ENCODE results near the gene TMEM256. TPM values are rescaled to one million over a fixed set of nuclear protein-coding genes. Genes with fewer than 3 reads are reported as not detected.

TMEM256 gene
- total RNA-seq, 1 experiment from 2014 or later, result 55.4 TPM

- ChIA-PET POLR2A (ENCODE audit: unreplicated experiment) (interaction anchor here (0.5 to 1.3 kb wide), 8 partner anchors 8 to 196 kb away, joined by 3 to 31 read pairs (median 4); partner anchors contain the start of genes SOX15, TMEM102 and TMEM256), CTCF (interaction anchor here (1.0 kb wide), 1 partner anchor 42 kb away, joined by 3 read pairs; the partner anchor contains the start of gene TMEM102)
- TF ChIP-seq EZH2 (IDR thresholded peaks at IDR 0.05; ENCODE audit: low read depth) (no peak), CTCF (conservative IDR thresholded peaks at IDR 0.05) (no peak)
- H3K79me2 ChIP-seq (ENCODE audit: low read depth), result no peaks in the 10 kb centered on the region
- H3K27me3 ChIP-seq (ENCODE audit: insufficient read depth, low read depth), result no peaks in the 10 kb centered on the region
- no peaks in the 10 kb centered on the region for H3K9me3 ChIP-seq (ENCODE audit: insufficient read depth, low read depth)
- H3K27ac ChIP-seq, result no peak overlapping the region
- intact Hi-C loops (cut with micrococcal nuclease; ENCODE audit: unreplicated experiment), result loop anchor here (1.0 to 2.0 kb wide), 3 partner anchors 10 to 165 kb away; partner anchors contain the start of genes TMEM256 and TNFSF13
- DNase-seq, result peak in 1 of 2 experiments; percentile 54
- TSS peak; percentile 35 for BruUV-seq (replicated peaks)
- H3F3A ChIP-seq (ENCODE audit: insufficient read depth, low read depth), result peaks cover 8% of the 10 kb centered on the region; the same call in 1 of the 2 replicates
- peak overlapping the region; percentile 78 for H3K4me3 ChIP-seq
- H3K36me3 ChIP-seq (ENCODE audit: low read depth), result no peaks in the 10 kb centered on the region
- no peaks in the 10 kb centered on the region for H3K9me2 ChIP-seq (ENCODE audit: insufficient read depth)
- peak overlapping the region; percentile 95 for H3K4me2 ChIP-seq
- peak overlapping the region; percentile 71; the same call in 1 of the 2 replicates for H2AFZ ChIP-seq
- H3K4me1 ChIP-seq (replicated peaks; ENCODE audit: insufficient read depth), result 0 out of 2 replicates have a peak, but pooled peaks cover 3% of the 10 kb centered on the region
- no peaks in the 10 kb centered on the region for H4K20me1 ChIP-seq (ENCODE audit: insufficient read depth)
Observed at GRCh38 chr17:7393613-7394451, 10.1 kb downstream of the TMEM256 start.

DNA sequence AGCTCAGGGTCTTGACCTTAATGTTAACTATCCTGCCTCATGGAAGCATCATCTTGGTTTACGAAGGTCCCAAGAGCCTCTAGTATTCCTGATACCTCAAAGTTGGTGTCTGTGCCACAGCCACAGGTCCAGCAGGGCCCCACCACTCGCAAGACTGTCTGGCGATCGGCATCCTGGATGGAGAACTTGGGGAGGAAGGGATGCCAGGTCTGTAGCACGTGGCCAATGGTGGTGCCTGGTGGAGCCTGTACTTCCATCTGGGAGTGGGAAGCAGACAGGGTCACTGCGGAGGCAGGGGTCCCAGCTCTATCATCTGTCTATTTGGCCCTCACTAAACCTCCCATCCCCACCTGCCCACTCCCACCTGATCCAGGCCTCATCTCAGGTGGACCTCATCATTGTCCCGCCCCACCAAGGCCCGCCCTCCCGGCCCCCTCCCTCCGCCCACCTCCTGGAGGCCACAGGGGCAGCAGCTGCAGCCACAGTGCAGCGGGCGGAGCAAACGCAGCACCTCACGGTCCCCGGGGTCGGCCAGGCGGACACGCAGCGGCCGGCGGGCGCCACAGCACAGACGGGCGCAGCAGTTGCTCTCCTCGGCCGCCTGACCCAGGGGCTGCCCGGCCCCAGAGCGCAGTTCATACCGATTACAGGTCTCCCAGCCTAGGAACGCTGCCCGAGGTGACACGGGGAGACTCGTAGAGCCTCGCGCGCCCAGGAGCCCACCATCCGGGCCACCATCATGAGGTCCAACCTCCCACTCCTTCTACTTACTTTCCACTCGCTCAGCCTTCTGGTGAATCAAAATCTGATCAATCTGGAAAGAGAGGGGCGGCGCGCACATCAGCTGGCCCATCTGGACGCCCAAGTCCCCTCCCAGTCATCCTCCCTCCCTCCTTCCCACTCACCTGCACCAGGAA lies 10.9 kb downstream of the TMEM256 start:
- POLR2A ChIA-PET (ENCODE audit: unreplicated experiment), result interaction anchor here (0.6 to 0.8 kb wide), 3 partner anchors 35 to 92 kb away, joined by 3 to 6 read pairs (median 5); no protein-coding TSS in a partner anchor
- H3K27ac ChIP-seq, result no peak overlapping the region

More for the DNA sequence above, 10.9 kb downstream of the TMEM256 start:
- Histone ChIP-seq H3K9me3 (ENCODE audit: insufficient read depth, low read depth) (no peaks in the 10 kb centered on the region), H3K4me1 (replicated peaks; ENCODE audit: insufficient read depth) (0 out of 2 replicates have a peak, but pooled peaks cover 3% of the 10 kb centered on the region), H4K20me1 (ENCODE audit: insufficient read depth) (no peaks in the 10 kb centered on the region), H3K79me2 (ENCODE audit: low read depth) (no peaks in the 10 kb centered on the region), H3K36me3 (ENCODE audit: low read depth) (no peaks in the 10 kb centered on the region), H3K4me3 (peak overlapping the region; percentile 78), H2AFZ (no peak overlapping the region), H3F3A (ENCODE audit: insufficient read depth, low read depth) (peaks cover 8% of the 10 kb centered on the region; the same call in 1 of the 2 replicates), H3K4me2 (peak overlapping the region; percentile 95), H3K27me3 (ENCODE audit: insufficient read depth, low read depth) (no peaks in the 10 kb centered on the region), H3K9me2 (ENCODE audit: insufficient read depth) (no peaks in the 10 kb centered on the region)
- no peak for DNase-seq
- TF ChIP-seq EZH2 (IDR thresholded peaks at IDR 0.05; ENCODE audit: low read depth) (no peak), CTCF (conservative IDR thresholded peaks at IDR 0.05) (no peak)
- BruUV-seq (replicated peaks), result no TSS peak
- intact Hi-C loops (cut with micrococcal nuclease; ENCODE audit: unreplicated experiment), result no loop called here
- CTCF ChIA-PET, result no interaction called here
